Left renal pelvis (tissue), 4 donors: ENCODE measurements around the gene ASCC1. TPM values are rescaled to one million over a fixed set of nuclear protein-coding genes. Genes with fewer than 3 reads are reported as not detected.

Experiments used
- DNase-seq, 4 donors: peaks; one replicate each; pipeline ENCODE4 v3.0.0-alpha.2; 2013; ENCODE audit warnings: low read depth in 4 of 4, low spot score in 3 of 4
- polyA plus RNA-seq, 4 donors: library from polyadenylated mRNA; unstranded; fragments of 120-200 nt; gene quantifications; one replicate each; pipeline ENCODE4 v1.2.1, GENCODE V29; 2013; ENCODE audit not compliant: insufficient read length in 4 of 4

Gene ASCC1
- polyA plus RNA-seq, 4 donors, result 32.9 to 49.9 (median 42.4) TPM

DNA sequence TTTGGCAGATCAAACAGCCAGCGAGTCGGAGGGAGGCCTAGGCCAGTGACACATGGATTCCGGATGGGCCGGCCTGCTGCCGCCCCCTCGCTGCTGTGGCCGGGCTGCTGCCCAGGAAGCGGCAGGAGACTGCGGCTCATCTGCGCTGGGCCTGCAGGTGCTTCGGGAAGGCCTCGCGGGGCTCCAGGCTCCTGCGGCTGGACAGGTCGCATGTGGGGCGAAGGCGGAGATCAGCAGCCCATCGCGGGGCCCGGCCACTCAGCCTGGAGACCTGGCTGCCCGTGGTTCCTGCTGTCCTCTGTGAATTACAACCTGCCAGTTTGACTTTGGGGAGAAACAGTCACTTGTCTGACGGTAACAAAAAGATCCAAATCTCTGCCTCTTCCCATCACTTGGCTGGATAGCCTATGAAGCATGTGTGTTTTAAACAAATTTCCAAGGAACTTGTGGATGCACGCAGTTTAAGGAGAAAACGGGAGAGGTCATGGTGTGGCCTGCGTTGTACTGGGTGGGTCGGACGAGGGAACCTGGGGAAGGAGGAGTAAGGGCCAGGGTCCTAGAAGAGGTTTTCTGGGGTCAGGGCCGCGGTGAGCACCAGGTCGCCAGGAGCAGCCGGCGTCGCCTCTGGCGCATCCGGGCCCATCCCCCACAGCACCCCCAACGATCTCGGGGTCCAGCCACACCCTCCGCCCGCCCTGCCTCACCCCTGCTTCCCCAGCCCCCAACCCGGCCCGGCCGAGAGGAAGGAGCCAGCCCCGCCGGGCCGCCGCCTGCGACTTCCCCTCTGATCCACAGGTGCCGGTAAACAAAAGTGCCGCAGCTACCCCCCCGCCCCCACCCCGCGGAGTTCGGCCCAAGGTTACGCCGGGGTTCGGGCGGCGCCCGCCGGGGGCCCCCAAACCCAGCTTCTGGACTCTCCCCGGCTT lies 129.3 kb downstream of the ASCC1 start:
- DNase-seq, result no peak

DNA sequence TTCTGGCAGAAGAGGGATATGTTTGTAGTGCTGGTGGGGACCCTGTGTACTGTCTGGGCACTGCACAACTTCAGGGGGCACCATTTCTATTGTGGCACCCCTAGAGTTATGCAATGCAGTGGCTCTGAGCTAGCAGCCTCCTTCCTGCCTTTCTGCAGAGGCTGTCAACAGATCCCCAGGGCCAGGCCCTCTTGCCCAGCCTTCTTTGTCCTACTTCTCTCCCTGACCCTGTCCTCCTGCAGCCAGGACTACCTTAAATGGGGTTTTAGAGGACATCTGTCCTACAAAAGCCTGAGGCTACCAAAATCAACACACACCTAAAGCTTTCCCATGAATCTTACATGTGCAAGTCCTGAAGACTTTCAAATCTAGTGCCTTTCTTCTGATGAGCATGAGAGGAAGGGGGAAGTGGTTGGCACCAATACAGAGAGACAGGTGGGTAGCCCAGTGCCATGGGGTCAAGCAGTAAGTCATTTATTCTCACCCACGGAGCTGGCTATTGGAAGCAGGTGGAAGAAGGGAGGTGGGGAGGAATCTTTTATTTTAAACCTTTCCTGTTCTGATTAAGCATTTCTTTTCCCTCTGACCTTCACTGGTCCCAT lies 130.1 kb downstream of the ASCC1 start:
- no peak for DNase-seq

DNA sequence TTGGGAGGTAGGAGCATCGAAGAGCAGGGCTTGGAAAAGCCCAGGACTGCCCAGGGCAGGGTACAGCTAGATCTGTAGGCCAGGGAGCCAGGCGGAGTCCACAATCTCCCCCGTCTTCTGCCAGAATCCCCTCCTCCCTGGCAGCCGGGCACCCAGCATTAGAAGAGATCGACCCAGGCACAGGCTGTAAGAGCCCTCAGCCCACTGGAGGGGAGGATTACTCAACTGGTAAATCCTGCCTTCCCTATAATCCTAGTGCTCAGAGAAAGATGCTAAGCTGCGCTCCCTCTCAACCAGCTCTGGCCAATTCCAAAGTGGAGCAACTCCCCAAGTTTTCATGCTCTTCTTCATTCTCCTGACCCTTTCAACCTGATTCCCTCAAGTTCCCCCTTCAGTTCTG lies 130.9 kb downstream of the ASCC1 start:
- DNase-seq, result no peak

DNA sequence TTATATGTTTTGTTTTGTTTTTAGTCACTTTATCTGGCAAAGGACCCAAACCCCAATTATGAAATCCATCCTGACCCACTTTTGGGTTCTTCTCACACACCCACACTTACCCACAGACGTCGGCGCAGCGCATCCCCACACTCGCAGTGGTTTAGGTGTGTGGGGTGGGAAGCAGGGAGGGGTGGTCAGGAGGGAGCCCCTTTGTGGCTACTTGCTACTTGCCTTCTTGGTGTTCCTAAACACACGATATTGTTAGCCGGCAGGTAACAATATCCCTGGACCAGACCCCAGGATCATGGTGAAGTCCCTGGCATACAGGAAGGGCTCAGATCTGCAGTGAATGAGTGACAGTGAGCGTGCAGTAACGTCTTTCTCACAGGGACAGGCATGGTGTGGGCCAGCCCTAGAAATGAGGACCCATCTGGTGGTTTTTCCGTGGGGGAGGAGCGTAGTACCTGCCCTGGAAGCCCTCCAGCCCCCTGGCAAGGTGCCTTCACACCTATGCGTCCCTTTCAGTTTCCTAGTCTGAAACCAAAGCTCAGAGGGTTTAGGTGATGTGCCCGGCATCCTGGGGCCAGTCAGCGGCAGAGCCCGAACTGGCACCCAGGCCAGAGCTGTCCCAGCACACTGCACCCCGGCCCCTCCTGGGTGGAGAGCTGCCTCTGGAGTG lies 132.2 kb downstream of the ASCC1 start:
- no peak for DNase-seq

- DNase-seq, result no peak
These were observed 133.0 kb downstream of the ASCC1 start for GRCh38 chr10:72082856-72083789.

- no peak for DNase-seq
These were observed 134.1 kb downstream of the ASCC1 start for GRCh38 chr10:72081772-72082590.

DNA sequence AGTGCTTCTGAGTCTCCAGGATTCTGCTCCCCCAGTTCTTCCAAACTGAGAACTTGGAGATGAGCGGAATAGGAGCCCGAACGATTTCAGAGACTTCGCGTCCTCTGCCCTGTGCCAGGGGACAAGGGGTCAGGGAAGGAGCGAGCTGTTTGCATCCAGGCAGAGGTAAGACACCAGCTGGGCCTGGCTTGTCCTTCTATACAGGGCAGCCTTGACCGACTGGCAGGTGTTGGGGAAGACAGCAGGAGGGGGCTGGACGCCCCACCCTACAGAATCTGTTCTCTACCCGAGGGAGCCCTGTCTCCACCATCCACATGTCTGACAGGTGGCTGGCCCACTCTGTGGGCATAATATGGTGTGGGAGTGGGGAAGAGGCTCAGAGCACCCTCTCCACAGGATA lies 134.9 kb downstream of the ASCC1 start:
- no peak for DNase-seq

DNA sequence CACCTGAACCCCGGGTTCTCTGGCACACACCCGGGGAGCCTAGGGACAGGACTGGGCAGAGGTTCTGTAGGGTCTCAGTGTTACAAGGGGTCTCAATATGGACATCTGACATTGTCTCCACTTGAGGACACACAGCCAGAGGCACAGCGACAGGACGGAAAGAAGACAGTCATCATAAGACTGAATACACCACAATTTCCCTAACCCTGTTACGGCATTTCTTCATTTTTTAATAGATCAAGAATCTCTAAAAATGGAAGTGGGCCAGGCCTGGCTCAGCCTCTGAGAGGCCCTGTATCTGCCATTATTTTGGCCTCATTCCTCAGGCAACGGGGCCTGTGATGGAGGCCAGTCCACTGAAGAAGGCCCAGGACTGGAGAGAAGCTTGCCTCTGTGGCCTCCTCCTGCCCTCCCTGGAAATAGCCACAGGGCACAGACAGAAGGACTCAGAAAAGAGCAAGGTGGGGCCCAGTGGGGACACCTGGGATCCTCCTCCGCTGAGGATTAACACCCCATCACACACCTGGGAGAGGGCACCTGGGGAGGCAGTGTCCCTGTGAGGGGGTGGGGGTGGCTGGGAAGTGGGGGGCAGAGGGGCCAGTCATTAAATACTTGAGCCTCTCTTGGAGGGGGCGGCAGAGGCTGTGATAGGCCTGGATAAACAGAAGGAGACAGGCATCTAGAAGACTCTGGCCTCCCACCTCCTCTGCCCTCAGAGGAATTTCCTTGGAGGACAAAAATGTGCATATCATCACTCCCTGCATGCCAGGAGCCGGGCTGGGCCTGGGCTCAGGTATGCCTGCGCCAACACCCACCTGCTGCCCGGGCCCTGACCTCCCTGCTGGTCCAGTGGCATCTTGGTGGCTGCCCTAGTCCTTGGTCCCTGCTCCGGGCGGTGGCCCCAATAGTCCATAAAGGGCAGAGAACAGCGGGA lies 135.8 kb downstream of the ASCC1 start:
- no peak for DNase-seq

DNA sequence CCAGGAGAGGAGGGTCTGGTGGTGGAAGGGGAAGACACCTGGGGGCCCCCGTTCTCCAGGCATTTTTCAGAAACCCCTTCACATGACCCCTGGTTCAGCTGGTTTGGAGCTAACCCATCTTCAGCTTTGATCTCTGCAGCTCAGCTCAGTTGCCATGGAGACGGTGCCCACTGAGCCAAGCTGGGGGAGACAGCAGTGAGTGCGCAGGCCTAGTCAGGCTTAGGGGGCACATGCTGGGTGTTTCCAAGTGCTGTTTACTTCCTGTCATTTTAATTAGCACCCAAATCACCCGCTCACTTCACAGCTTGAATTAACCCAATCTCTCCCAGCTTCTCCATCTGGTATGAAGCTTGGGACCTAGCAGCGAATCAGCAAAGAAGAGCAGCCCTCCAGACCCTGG lies 136.7 kb downstream of the ASCC1 start:
- no peak for DNase-seq

DNA sequence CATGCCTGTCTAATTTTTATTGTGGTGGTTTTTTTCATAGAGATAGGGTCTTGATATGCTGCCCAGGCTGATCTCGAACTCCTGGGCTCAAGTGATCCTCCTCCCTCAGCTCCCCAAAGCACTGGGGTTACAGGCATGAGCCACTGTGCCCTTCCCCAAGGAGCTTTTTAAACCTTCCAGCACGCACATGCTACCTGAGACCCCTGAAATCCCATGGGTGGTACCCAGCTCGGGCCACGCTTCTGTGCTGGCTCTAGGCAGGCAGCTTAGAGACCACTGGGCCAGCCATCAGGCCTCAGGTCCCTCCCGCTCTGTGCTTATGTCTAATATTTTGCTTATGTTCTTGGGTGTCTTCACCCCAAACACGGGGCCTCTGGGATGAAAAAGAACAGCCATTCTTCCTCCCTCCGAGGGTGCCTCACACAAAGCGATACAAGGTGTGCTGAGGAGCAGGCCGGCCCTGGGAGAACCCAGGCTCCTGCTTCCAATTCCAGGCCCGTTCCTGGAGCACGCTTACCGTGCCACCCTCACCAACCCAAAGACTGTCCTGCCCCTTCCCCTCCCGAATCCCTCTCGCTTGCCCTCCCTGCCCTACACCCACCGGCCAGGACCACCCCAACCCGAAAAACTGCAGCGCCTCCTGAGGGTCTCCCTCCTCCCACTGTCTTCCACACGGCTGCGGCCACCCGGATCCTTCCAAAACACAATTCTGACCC lies 138.6 kb downstream of the ASCC1 start:
- DNase-seq, result no peak

GRCh38 chr10:72076756-72077155 lies 139.3 kb downstream of the ASCC1 start:
- DNase-seq, result no peak

DNA sequence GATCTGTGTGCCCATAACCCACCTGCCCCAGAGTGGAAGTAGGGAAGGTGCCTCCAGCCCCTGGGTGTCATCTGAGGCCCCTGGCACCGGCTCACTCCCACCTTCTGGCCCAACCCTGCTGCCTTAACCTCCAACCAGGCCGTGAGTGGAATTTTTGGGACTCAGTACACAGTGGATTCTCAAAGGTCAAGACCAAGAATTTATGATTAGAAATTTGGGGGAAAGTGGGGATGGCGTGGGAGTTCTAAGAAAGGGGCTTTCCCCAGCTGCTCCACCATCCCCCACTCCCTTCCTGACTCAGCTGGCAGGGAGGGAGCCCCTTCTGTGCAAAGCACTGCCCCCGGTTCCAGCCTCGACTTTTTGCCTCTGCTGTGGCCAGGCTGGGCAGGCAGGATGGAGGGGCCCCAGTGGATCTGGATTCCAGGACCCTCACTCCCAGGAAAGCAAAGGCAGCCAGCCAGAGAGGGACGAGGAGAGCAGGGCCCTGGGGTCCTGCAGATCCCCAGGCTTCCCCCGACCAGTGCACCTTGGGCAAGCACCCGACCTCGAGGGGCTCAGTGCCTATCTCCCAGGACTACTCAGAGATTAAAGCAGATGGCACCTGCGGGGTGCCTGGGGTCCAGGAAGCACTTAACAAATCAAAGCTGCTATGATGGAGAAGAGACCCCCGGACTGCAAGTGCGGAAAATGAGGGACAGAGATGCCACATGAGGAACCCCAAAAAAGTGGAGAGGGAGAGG lies 140.5 kb downstream of the ASCC1 start:
- no peak for DNase-seq

DNA sequence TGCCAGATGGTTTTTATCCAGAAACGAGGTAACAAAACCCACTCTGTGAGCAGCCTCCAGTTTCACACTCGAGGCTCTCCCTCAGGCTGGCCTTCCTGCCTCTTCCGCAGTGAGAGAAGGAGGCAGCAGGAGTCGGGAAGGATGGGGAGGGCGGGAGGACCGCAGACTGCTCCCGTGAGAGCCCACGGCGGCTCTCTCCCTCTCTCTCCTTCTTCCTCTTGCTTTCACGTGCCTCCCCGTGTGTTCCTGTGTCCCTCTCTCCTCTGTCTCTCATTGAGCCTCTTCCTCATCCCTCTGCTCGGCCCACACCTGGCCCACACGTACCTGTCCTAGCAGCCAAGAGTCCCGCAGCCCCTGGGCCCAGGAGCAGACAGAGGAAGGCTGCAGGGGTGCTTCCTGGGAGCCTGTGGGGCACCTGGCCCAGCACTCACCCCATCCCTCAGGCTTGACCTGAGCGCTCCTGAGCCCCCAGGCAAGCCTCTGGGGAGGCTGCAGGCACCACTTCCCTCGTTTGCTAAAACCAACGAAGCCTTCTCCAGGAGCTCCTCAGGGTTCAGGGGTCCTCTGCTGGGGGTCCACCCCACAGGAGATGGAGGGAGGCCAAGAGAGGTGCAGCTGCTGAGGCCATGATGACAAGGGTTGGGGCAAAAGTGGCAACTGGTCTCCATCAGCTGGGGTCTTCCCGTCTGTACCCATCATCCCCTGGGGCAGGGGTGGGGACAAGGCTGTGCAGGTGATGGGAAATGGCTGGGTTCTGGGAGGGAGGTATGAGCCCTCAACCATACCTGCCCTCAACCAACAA lies 141.3 kb downstream of the ASCC1 start:
- no peak for DNase-seq

DNA sequence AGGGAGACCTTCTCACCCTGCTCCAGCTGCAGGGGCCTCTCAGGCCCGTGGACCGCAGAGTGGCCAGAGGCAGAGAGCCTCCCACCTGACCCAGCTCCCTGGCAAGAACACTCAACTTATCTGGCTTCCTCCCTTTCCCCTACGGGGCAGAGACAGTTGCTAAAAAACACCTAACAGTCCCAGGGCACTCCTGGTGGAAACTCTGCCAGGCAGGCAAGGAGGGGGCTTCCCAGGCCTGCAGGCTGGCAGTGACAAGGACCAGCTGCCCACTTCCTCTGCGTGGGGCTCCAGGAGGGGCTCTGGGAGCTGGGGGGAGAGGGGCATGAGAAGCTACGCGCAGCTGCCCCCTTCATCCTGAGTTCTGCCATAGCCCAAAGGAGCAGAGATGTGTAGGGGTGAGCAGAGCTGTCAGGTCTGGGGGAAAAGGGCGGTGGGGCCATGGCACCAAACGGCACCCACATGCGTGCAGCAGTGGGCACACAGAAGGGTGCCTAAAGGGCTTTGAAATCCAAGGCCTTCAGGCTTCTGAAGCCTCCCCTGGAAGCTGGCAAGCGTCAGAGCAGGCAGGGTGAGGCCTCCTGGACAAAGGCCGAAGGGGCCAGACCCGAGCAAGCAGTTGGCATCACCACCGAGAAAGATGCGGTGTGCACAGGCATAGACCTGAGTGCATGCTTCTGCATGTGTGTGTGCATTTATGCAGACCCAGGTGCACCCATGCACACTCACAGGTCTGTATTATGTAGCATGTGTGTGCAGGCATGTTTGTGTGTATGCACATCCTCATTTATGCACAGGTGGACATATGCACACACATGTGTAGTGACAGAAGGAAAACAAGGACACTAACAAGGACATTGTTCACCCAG lies 142.1 kb downstream of the ASCC1 start:
- no peak for DNase-seq

DNA sequence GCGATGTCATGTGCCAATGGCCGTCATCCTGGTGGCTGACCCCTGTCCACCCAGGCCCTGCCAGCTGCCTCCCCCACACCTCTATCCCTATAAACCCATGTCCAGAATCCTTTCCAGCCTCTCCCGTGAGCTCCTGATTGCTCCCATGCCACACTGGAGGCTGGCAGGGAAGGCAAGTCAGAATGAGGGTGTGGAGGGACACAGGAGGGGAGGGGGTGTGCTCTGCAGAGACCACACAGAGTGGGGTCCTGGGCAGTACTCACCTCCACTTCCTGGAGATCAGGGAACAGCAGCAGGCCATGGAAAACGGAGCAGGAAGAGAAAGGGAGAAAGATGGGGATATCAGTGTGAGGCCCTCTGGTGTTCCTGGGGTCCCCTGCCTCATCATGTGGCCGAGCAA lies 143.4 kb downstream of the ASCC1 start:
- DNase-seq, result no peak

DNA sequence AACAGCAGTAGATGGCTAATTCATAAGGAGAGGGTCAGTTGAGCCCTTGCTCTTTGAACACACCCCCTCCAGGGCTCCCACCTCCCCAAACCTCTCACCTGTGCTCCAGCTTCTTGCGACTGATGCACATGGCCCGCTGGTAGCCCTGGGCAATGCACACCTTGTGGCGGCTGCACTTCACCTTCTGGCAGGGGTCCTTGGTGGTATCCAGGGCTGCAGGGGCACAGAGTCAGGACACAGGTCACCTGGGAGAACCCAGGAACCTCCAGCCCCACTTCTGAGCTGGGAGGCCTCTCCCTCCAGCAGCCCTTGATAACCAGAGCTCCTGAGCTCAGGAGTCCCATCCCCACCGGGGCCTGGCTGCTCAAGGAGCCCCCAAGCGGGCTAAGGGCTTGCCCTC lies 144.0 kb downstream of the ASCC1 start:
- no peak for DNase-seq
